Measurements from ENCODE around the gene SAFB. TPM values are rescaled to one million over a fixed set of nuclear protein-coding genes. Genes with fewer than 3 reads are reported as not detected.
A peak's percentile ranks its signal among the peaks of the same experiment; 100 is the strongest.

SAFB gene
- total and polyA plus RNA-seq, 2 of the 13 experiments (the other 11 are each of a cell fraction or from before 2014, with no cell fraction given) = 21.0 to 28.4 TPM

DNA sequence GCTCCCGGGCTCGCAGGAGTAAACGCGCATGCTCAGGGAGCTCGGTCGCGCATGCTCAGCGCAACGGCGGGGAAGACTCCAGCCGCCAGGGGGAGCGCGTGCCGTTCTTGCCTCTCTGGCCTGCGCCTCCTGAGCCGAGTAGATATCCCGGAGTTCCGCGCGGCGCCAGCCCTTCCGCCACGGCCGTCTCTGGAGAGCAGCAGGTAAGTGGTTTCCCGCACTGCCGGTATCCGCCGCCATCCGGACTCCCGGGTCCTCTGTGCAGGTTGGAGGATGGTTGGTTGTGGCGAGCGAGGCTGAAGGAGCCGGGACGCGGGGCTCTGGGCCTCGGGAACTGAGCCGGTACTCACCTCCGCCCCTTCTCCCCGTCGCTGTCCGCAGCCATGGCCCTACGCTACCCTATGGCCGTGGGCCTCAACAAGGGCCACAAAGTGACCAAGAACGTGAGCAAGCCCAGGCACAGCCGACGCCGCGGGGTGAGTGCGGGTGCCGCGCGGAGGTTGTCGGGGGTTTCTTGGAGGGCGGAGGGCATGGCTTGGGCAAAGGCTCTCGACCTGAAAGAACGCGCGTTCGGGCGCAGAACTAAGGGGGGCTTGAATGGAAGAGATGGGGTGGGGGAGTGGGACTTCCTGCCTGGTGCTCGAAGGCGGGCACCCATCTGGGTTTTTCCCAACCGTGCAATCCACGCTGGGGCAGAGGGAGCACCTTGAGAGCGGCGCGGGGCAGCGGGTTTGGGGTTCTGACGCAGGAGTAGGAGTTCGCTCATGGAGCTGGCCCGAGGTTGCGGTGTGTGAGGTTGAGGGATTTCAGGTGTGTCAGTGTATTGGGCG, 67.5 kb downstream of the SAFB start, which contains the start of gene RPL36 (continued):
- TF ChIP-seq, protein P1, sequence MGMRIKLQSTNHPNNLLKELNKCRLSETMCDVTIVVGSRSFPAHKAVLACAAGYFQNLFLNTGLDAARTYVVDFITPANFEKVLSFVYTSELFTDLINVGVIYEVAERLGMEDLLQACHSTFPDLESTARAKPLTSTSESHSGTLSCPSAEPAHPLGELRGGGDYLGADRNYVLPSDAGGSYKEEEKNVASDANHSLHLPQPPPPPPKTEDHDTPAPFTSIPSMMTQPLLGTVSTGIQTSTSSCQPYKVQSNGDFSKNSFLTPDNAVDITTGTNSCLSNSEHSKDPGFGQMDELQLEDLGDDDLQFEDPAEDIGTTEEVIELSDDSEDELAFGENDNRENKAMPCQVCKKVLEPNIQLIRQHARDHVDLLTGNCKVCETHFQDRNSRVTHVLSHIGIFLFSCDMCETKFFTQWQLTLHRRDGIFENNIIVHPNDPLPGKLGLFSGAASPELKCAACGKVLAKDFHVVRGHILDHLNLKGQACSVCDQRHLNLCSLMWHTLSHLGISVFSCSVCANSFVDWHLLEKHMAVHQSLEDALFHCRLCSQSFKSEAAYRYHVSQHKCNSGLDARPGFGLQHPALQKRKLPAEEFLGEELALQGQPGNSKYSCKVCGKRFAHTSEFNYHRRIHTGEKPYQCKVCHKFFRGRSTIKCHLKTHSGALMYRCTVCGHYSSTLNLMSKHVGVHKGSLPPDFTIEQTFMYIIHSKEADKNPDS (CRISPR knock-in tag; IDR thresholded peaks at IDR 0.05) = no peak
- no peak for TF ChIP-seq ARNT (IDR thresholded peaks at IDR 0.05)
- TF ChIP-seq, protein P2, sequence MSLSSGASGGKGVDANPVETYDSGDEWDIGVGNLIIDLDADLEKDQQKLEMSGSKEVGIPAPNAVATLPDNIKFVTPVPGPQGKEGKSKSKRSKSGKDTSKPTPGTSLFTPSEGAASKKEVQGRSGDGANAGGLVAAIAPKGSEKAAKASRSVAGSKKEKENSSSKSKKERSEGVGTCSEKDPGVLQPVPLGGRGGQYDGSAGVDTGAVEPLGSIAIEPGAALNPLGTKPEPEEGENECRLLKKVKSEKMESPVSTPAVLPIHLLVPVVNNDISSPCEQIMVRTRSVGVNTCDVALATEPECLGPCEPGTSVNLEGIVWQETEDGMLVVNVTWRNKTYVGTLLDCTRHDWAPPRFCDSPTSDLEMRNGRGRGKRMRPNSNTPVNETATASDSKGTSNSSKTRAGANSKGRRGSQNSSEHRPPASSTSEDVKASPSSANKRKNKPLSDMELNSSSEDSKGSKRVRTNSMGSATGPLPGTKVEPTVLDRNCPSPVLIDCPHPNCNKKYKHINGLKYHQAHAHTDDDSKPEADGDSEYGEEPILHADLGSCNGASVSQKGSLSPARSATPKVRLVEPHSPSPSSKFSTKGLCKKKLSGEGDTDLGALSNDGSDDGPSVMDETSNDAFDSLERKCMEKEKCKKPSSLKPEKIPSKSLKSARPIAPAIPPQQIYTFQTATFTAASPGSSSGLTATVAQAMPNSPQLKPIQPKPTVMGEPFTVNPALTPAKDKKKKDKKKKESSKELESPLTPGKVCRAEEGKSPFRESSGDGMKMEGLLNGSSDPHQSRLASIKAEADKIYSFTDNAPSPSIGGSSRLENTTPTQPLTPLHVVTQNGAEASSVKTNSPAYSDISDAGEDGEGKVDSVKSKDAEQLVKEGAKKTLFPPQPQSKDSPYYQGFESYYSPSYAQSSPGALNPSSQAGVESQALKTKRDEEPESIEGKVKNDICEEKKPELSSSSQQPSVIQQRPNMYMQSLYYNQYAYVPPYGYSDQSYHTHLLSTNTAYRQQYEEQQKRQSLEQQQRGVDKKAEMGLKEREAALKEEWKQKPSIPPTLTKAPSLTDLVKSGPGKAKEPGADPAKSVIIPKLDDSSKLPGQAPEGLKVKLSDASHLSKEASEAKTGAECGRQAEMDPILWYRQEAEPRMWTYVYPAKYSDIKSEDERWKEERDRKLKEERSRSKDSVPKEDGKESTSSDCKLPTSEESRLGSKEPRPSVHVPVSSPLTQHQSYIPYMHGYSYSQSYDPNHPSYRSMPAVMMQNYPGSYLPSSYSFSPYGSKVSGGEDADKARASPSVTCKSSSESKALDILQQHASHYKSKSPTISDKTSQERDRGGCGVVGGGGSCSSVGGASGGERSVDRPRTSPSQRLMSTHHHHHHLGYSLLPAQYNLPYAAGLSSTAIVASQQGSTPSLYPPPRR (CRISPR knock-in tag; IDR thresholded peaks at IDR 0.05; ENCODE audit: borderline replicate concordance) = peak; percentile 67; the same call in 1 of the 2 replicates
- TF ChIP-seq ZSCAN22 (CRISPR knock-in tag; IDR thresholded peaks at IDR 0.05) = no peak
- no peak for TF ChIP-seq ZNF260 (CRISPR knock-in tag; IDR thresholded peaks at IDR 0.05; ENCODE audit: borderline replicate concordance, low read depth)
- TF ChIP-seq, protein P3, sequence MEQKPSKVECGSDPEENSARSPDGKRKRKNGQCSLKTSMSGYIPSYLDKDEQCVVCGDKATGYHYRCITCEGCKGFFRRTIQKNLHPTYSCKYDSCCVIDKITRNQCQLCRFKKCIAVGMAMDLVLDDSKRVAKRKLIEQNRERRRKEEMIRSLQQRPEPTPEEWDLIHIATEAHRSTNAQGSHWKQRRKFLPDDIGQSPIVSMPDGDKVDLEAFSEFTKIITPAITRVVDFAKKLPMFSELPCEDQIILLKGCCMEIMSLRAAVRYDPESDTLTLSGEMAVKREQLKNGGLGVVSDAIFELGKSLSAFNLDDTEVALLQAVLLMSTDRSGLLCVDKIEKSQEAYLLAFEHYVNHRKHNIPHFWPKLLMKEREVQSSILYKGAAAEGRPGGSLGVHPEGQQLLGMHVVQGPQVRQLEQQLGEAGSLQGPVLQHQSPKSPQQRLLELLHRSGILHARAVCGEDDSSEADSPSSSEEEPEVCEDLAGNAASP (CRISPR knock-in tag; IDR thresholded peaks at IDR 0.05; ENCODE audit: borderline replicate concordance) = peak; percentile 63; the same call in 1 of the 2 replicates
- TF ChIP-seq ZNF772 (CRISPR knock-in tag; IDR thresholded peaks at IDR 0.05) = peak; percentile 72; the same call in 1 of the 2 replicates
- TF ChIP-seq, protein P4, sequence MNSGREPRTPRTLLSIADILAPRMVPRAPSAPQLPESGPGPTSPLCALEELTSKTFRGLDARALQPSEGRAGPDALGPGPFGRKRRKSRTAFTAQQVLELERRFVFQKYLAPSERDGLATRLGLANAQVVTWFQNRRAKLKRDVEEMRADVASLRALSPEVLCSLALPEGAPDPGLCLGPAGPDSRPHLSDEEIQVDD (CRISPR knock-in tag; IDR thresholded peaks at IDR 0.05; ENCODE audit: borderline replicate concordance) = peak; percentile 73; the same call in 1 of the 2 replicates
- TF ChIP-seq, protein P5, sequence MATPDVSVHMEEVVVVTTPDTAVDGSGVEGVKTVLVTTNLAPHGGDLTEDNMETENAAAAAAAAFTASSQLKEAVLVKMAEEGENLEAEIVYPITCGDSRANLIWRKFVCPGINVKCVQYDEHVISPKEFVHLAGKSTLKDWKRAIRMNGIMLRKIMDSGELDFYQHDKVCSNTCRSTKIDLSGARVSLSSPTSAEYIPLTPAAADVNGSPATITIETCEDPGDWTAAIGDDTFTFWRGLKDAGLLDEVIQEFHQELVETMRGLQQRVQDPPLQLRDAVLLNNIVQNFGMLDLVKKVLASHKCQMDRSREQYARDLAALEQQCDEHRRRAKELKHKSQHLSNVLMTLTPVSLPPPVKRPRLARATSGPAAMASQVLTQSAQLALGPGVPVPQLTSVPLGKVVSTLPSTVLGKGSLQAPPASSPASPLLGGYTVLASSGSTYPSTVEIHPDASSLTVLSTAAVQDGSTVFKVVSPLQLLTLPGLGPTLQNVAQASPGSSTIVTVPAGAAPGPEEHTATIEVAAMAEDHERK (CRISPR knock-in tag; IDR thresholded peaks at IDR 0.05; ENCODE audit: low read depth) = no peak
- TF ChIP-seq, protein P6, sequence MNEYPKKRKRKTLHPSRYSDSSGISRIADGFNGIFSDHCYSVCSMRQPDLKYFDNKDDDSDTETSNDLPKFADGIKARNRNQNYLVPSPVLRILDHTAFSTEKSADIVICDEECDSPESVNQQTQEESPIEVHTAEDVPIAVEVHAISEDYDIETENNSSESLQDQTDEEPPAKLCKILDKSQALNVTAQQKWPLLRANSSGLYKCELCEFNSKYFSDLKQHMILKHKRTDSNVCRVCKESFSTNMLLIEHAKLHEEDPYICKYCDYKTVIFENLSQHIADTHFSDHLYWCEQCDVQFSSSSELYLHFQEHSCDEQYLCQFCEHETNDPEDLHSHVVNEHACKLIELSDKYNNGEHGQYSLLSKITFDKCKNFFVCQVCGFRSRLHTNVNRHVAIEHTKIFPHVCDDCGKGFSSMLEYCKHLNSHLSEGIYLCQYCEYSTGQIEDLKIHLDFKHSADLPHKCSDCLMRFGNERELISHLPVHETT (CRISPR knock-in tag; conservative IDR thresholded peaks at IDR 0.05) = no peak
- TF ChIP-seq ZNF329 (CRISPR knock-in tag; IDR thresholded peaks at IDR 0.05; ENCODE audit: low read depth) = peak; percentile 76; the same call in 1 of the 2 replicates
- peak; percentile 91 for TF ChIP-seq ZNF883 (CRISPR knock-in tag; IDR thresholded peaks at IDR 0.05; ENCODE audit: not compliant biosample characterization)
- peak; percentile 56; the same call in 1 of the 2 replicates for TF ChIP-seq ZNF234 (CRISPR knock-in tag; conservative IDR thresholded peaks at IDR 0.05)
- TF ChIP-seq ZNF292 (CRISPR knock-in tag; IDR thresholded peaks at IDR 0.05; ENCODE audit: borderline replicate concordance, low read depth) = no peak; the same call in 1 of the 2 replicates
- TF ChIP-seq MTA1 (CRISPR knock-in tag; IDR thresholded peaks at IDR 0.05; ENCODE audit: borderline replicate concordance) = no peak; the same call in 1 of the 2 replicates
